HG02840 (cell line): ENCODE data around the gene SRSF4.
"Not testable (repeated sequence)": the region's sequence is repeated elsewhere in the genome, so short reads cannot be mapped to it uniquely, and the experiment has no call there.

ENCODE experiments used
- ATAC-seq: cut with Tn5 transposase; IDR thresholded peaks from one replicate; pipeline ENCODE4 v1.9.1; 2021; ENCODE audit warnings: mild to moderate bottlenecking, moderate library complexity, moderate number of reproducible peaks; ENCODE audit not compliant: unreplicated experiment, low FRiP score

SRSF4 gene

GRCh38 chr1:29166291-29166878 is 15.3 kb downstream of the SRSF4 start:
- no peak for ATAC-seq

GRCh38 chr1:29164588-29164987 is 17.1 kb downstream of the SRSF4 start:
- ATAC-seq = no peak

GRCh38 chr1:29162476-29163138 is 19.1 kb downstream of the SRSF4 start:
- ATAC-seq = no peak

GRCh38 chr1:29162025-29162424 is 19.7 kb downstream of the SRSF4 start:
- ATAC-seq = no peak

- no peak for ATAC-seq
These were observed 21.9 kb downstream of the SRSF4 start for GRCh38 chr1:29159773-29160172.

- ATAC-seq = no peak
These were observed 24.5 kb downstream of the SRSF4 start for GRCh38 chr1:29157269-29157601.

GRCh38 chr1:29156543-29157268 is 25.0 kb downstream of the SRSF4 start:
- no peak for ATAC-seq

GRCh38 chr1:29152046-29152805 is 29.5 kb downstream of the SRSF4 start:
- ATAC-seq = no peak

GRCh38 chr1:29150346-29150745 is 31.4 kb downstream of the SRSF4 start:
- ATAC-seq = not testable (repeated sequence)

- no peak for ATAC-seq
These were observed 32.8 kb downstream of the SRSF4 start for GRCh38 chr1:29148656-29149491.

- no peak for ATAC-seq
These were observed 35.8 kb downstream of the SRSF4 start for GRCh38 chr1:29145739-29146437.

GRCh38 chr1:29144178-29144577 is 37.5 kb downstream of the SRSF4 start:
- no peak for ATAC-seq

- no peak for ATAC-seq
These were observed 39.0 kb downstream of the SRSF4 start for GRCh38 chr1:29142714-29143113.

GRCh38 chr1:29136391-29136915 is 45.2 kb downstream of the SRSF4 start:
- ATAC-seq = no peak

GRCh38 chr1:29134695-29135028 is 47.0 kb downstream of the SRSF4 start:
- ATAC-seq = no peak

- no peak for ATAC-seq
These were observed 47.6 kb downstream of the SRSF4 start for GRCh38 chr1:29133861-29134694.

- not testable (repeated sequence) for ATAC-seq
These were observed 50.6 kb downstream of the SRSF4 start for GRCh38 chr1:29131056-29131455.

- ATAC-seq = no peak
These were observed 51.8 kb downstream of the SRSF4 start for GRCh38 chr1:29129916-29130315.

GRCh38 chr1:29128739-29129138 is 53.0 kb downstream of the SRSF4 start:
- ATAC-seq = no peak
